OCI-M1 (cell line): ENCODE results near the gene VTN.

Experiments used
- DNase-seq: peaks from one replicate; lab custom pipeline; 2025; lab: John Stamatoyannopoulos, UW

Gene VTN

GRCh38 chr17:28395426-28395825 lies 25.3 kb upstream of the VTN start:
- no peak for DNase-seq

GRCh38 chr17:28394337-28395116 lies 24.4 kb upstream of the VTN start:
- peak; percentile 29 for DNase-seq

GRCh38 chr17:28392491-28392890 lies 22.4 kb upstream of the VTN start:
- DNase-seq, result no peak

GRCh38 chr17:28391401-28391800 lies 21.3 kb upstream of the VTN start:
- DNase-seq, result no peak

- DNase-seq, result no peak
Observed at GRCh38 chr17:28390984-28391383, 20.9 kb upstream of the VTN start.

- no peak for DNase-seq
Observed at GRCh38 chr17:28390563-28390962, 20.5 kb upstream of the VTN start.

GRCh38 chr17:28390141-28390540 lies 20.0 kb upstream of the VTN start:
- peak; percentile 67 for DNase-seq

GRCh38 chr17:28388106-28388505 lies 18.0 kb upstream of the VTN start:
- no peak for DNase-seq

- no peak for DNase-seq
Observed at GRCh38 chr17:28386391-28386790, 16.3 kb upstream of the VTN start.

GRCh38 chr17:28385406-28385805 lies 15.3 kb upstream of the VTN start:
- DNase-seq, result no peak

GRCh38 chr17:28385037-28385400 lies 14.9 kb upstream of the VTN start:
- DNase-seq, result no peak

- DNase-seq, result no peak
Observed at GRCh38 chr17:28384281-28385036, 14.4 kb upstream of the VTN start.

- no peak for DNase-seq
Observed at GRCh38 chr17:28381141-28381825, 11.2 kb upstream of the VTN start.

- DNase-seq, result peak; percentile 73
Observed at GRCh38 chr17:28379814-28380801, 10.0 kb upstream of the VTN start.

- DNase-seq, result no peak
Observed at GRCh38 chr17:28372945-28373274, 2.8 kb upstream of the VTN start.

- DNase-seq, result no peak
Observed at GRCh38 chr17:28372203-28372944, 2.3 kb upstream of the VTN start.

- peak; percentile 89 for DNase-seq
Observed at GRCh38 chr17:28371245-28372202, 1.4 kb upstream of the VTN start, which contains the start of gene SARM1. Gene SARM1 (plus strand): TSS chr17:28371694. CDS start chr17:28372033, 339 bp downstream.

GRCh38 chr17:28370744-28371103 lies 617 bp upstream of the VTN start:
- no peak for DNase-seq

- no peak for DNase-seq
Observed at GRCh38 chr17:28369684-28370034, 448 bp downstream of the VTN start.
